CD14-positive monocyte (primary cell): ENCODE results near the gene RABEP2. TPM values are rescaled to one million over a fixed set of nuclear protein-coding genes. Genes with fewer than 3 reads are reported as not detected.

ENCODE experiments used
- DNase-seq, 3 donors: peaks; one replicate each; pipeline ENCODE4 v3.0.0-alpha.2; 2011 to 2022
- H2AFZ ChIP-seq: 2 replicates; pipeline ENCODE4 v1.6.0; 2012; ENCODE audit warnings: mild to moderate bottlenecking, low read depth, low read length, inconsistent platforms; ENCODE audit not compliant: insufficient read depth, poor library complexity, severe bottlenecking
- H3K27ac ChIP-seq, 2 donors: 1 replicate in 1 of 2; 2 replicates in 1 of 2; pipeline ENCODE4 v1.5.1; 2012 to 2013; ENCODE audit warnings: low read length in 2 of 2, control low read depth in 1 of 2, inconsistent platforms in 1 of 2, low read depth in 1 of 2, mild to moderate bottlenecking in 1 of 2
- H3K27me3 ChIP-seq, 2 donors: one replicate each; pipeline versions ENCODE4 v1.6.0 to v1.6.1; 2011 to 2013; ENCODE audit warnings: low read length in 2 of 2; ENCODE audit not compliant: control insufficient read depth in 2 of 2, insufficient read depth in 2 of 2
- H3K36me3 ChIP-seq, 2 donors: replicated peaks in 1 of 2; 1 replicate in 1 of 2; 2 replicates in 1 of 2; pipeline versions ENCODE4 v1.5.1 to v1.6.1; 2012 to 2013; ENCODE audit warnings: low read length in 2 of 2, control low read depth in 1 of 2, inconsistent platforms in 1 of 2, mild to moderate bottlenecking in 1 of 2; ENCODE audit not compliant: insufficient read depth in 2 of 2, control insufficient read depth in 1 of 2
- H3K4me1 ChIP-seq, 2 donors: 1 replicate in 1 of 2; 2 replicates in 1 of 2; pipeline versions ENCODE4 v1.5.1 to v1.6.1; 2012 to 2013; ENCODE audit warnings: low read length in 2 of 2, control low read depth in 1 of 2, inconsistent platforms in 1 of 2, mild to moderate bottlenecking in 1 of 2, moderate library complexity in 1 of 2; ENCODE audit not compliant: insufficient read depth in 2 of 2, control insufficient read depth in 1 of 2
- H3K4me2 ChIP-seq: replicated peaks from 2 replicates; pipeline ENCODE3; 2012; ENCODE audit warnings: low read length, moderate library complexity, mild to moderate bottlenecking; ENCODE audit not compliant: poor library complexity, severe bottlenecking; ENCODE audit errors: extremely low read depth
- H3K4me3 ChIP-seq, 3 experiments: fragments of 200-600 bp in 1 of 3; sonication (generic) in 1 of 3; replicated peaks in 1 of 3; 1 replicate in 2 of 3; 2 replicates in 1 of 3; pipeline ENCODE4 v1.5.1; 2011 to 2013; ENCODE audit warnings: low read length in 3 of 3, mild to moderate bottlenecking in 3 of 3, control low read depth in 2 of 3, low read depth in 2 of 3, inconsistent platforms in 1 of 3, moderate library complexity in 1 of 3
- H3K79me2 ChIP-seq: 2 replicates; pipeline ENCODE4 v1.6.0; 2012; ENCODE audit warnings: mild to moderate bottlenecking, control low read depth, inconsistent platforms, low read length, moderate library complexity; ENCODE audit not compliant: insufficient read depth
- H3K9ac ChIP-seq: 2 replicates; pipeline ENCODE4 v1.6.0; 2017; ENCODE audit warnings: low read length, mild to moderate bottlenecking; ENCODE audit not compliant: insufficient read depth, poor library complexity, severe bottlenecking
- H3K9me3 ChIP-seq, 2 donors: replicated peaks in 1 of 2; 1 replicate in 1 of 2; 2 replicates in 1 of 2; pipeline versions ENCODE4 v1.5.1 to v1.6.1; 2012 to 2013; ENCODE audit warnings: low read length in 2 of 2, control low read depth in 1 of 2; ENCODE audit not compliant: control insufficient read depth in 1 of 2, insufficient read depth in 1 of 2
- H4K20me1 ChIP-seq: 2 replicates; pipeline ENCODE4 v1.6.0; 2012; ENCODE audit warnings: mild to moderate bottlenecking, low read length, control low read depth, moderate library complexity; ENCODE audit not compliant: insufficient read depth
- H3K27ac Mint-ChIP-seq, 7 donors: one replicate each; pipeline ENCODE4 v1.8.0; 2020; ENCODE audit warnings: mild to moderate bottlenecking in 7 of 7, mixed read lengths in 7 of 7, moderate library complexity in 6 of 7, inconsistent platforms in 2 of 7
- H3K27me3 Mint-ChIP-seq, 3 donors: one replicate each; pipeline ENCODE4 v1.8.0; 2021 to 2022; ENCODE audit warnings: low read depth in 3 of 3, mild to moderate bottlenecking in 3 of 3, mixed read lengths in 3 of 3, moderate library complexity in 3 of 3, inconsistent platforms in 1 of 3
- H3K36me3 Mint-ChIP-seq, 2 donors: one replicate each; pipeline ENCODE4 v1.8.0; 2020; ENCODE audit warnings: mixed read lengths in 2 of 2, inconsistent platforms in 1 of 2, mild to moderate bottlenecking in 1 of 2
- H3K4me1 Mint-ChIP-seq: one replicate; pipeline ENCODE4 v1.8.0; 2020; ENCODE audit warnings: mild to moderate bottlenecking, mixed read lengths
- H3K4me3 Mint-ChIP-seq, 2 donors: one replicate each; pipeline ENCODE4 v1.8.0; 2020; ENCODE audit warnings: mild to moderate bottlenecking in 2 of 2, mixed read lengths in 2 of 2, moderate library complexity in 1 of 2
- H3K9me3 Mint-ChIP-seq, 7 donors: one replicate each; pipeline ENCODE4 v1.8.0; 2020 to 2022; ENCODE audit warnings: mixed read lengths in 7 of 7, mild to moderate bottlenecking in 6 of 7, moderate library complexity in 6 of 7, inconsistent platforms in 2 of 7
- CTCF ChIP-seq: fragments of 200-600 bp; IDR thresholded peaks from one replicate; pipeline ENCODE4 v1.8.0; 2022; ENCODE audit warnings: antibody characterized with exemption, mild to moderate bottlenecking
- WGBS: methylation state at CpG from one replicate; pipeline ENCODE4 v1.1.5; 2013; ENCODE audit warnings: missing lambda C conversion rate; ENCODE audit not compliant: insufficient coverage; 5-methylcytosine and 5-hydroxymethylcytosine counted together
- intact Hi-C, 2 donors: fragments of 100-400 bp; cut with micrococcal nuclease; formaldehyde crosslinking; loops; one replicate each; pipeline versions ENCODE4 v1.15.0 to v1.15.1; 2023
- polyA plus RNA-seq, 3 donors: library from polyadenylated mRNA; depleted of rRNA in 1 of 3; unstranded in 2 of 3; stranded (reverse) in 1 of 3; fragments of 300-500 nt in 2 of 3; fragments of >200 nt in 1 of 3; fragmentation: Illumina TruSeq in 2 of 3; gene quantifications; 1 replicate in 2 of 3; 2 replicates in 1 of 3; pipeline ENCODE4 v1.2.3, GENCODE V29; 2012 to 2021

RABEP2 gene
- polyA plus RNA-seq, 3 donors: 1.9 to 21.6 (median 2.5) TPM

- Histone ChIP-seq H3K4me1 (no peaks in the 10 kb centered on the region), H3K9me3 (no peaks in the 10 kb centered on the region), H3K4me3 (no peak overlapping the region), H4K20me1 (no peaks in the 10 kb centered on the region), H3K4me2 (no peak overlapping the region), H3K27ac (no peak overlapping the region), H3K36me3 (peaks cover 15 to 28% of the 10 kb centered on the region in 2 donors), H3K9ac (peak overlapping the region; percentile 8), H2AFZ (no peak overlapping the region), H3K79me2 (no peaks in the 10 kb centered on the region), H3K27me3 (no peaks in the 10 kb centered on the region)
- Mint-ChIP-seq H3K27ac (no peak overlapping the region), H3K4me3 (no peak overlapping the region), H3K4me1 (no peaks in the 10 kb centered on the region), H3K9me3 (no peaks in the 10 kb centered on the region), H3K36me3 (peaks cover 4 to 22% of the 10 kb centered on the region in 2 donors), H3K27me3 (no peaks in the 10 kb centered on the region)
- no peak for DNase-seq
- WGBS: 95% methylated on average over 27 of the region's 29 CpGs
- intact Hi-C loops: no loop called here
- TF ChIP-seq CTCF: no peak
Measured at GRCh38 chr16:28903344-28904042, 21.5 kb downstream of the RABEP2 start.

- no peaks in the 10 kb centered on the region for H3K27me3 ChIP-seq
- no peak overlapping the region for H3K4me2 ChIP-seq
- Mint-ChIP-seq H3K9me3 (no peaks in the 10 kb centered on the region), H3K36me3 (peaks cover 3 to 20% of the 10 kb centered on the region in 2 donors), H3K4me3 (no peak overlapping the region), H3K4me1 (no peaks in the 10 kb centered on the region), H3K27ac (peak overlapping the region in 1 of 7 donors; percentile 82), H3K27me3 (no peaks in the 10 kb centered on the region)
- intact Hi-C loops: no loop called here
- no peaks in the 10 kb centered on the region for H3K79me2 ChIP-seq
- peaks cover 9 to 22% of the 10 kb centered on the region in 2 donors for H3K36me3 ChIP-seq
- peak overlapping the region; percentile 8 for H3K9ac ChIP-seq
- WGBS: 3% methylated on average over 3 of the region's 11 CpGs
- no peak overlapping the region for H3K4me3 ChIP-seq
- no peak overlapping the region for H2AFZ ChIP-seq
- no peak for TF ChIP-seq CTCF
- H4K20me1 ChIP-seq: no peaks in the 10 kb centered on the region
- no peak overlapping the region for H3K27ac ChIP-seq
- H3K9me3 ChIP-seq: no peaks in the 10 kb centered on the region
- H3K4me1 ChIP-seq: no peaks in the 10 kb centered on the region
- no peak for DNase-seq
Measured at GRCh38 chr16:28902909-28903308, 22.1 kb downstream of the RABEP2 start.
